GM23338 (cell line): ENCODE results near the gene ATP23. TPM values are rescaled to one million over a fixed set of nuclear protein-coding genes. Genes with fewer than 3 reads are reported as not detected.

Source experiments
- ATAC-seq: fragments of 200-7000 bp; cut with Tn5 transposase; 3 replicates; pipeline ENCODE4 v1.9.1; 2020
- DNase-seq: peaks from one replicate; pipeline ENCODE4 v3.0.0-alpha.2; 2015; ENCODE audit warnings: low spot score
- H2AFZ ChIP-seq: fragments of 200-600 bp; sonication (generic); 2 replicates; pipeline ENCODE4 v1.8.0; 2016; ENCODE audit warnings: antibody characterized with exemption, mild to moderate bottlenecking, moderate library complexity
- H3F3A ChIP-seq: fragments of 200-600 bp; sonication (generic); replicated peaks from 2 replicates; pipeline ENCODE4 v1.8.0; 2017; ENCODE audit warnings: antibody characterized with exemption, mixed run types, low read depth
- H3K27ac ChIP-seq: fragments of 200-600 bp; sonication (generic); 2 replicates; pipeline ENCODE4 v1.6.1; 2016; ENCODE audit warnings: low read depth
- H3K27me3 ChIP-seq: fragments of 200-600 bp; sonication (generic); 2 replicates; pipeline ENCODE4 v1.8.0; 2016; ENCODE audit warnings: mild to moderate bottlenecking, mixed run types, moderate library complexity; ENCODE audit not compliant: insufficient read depth
- H3K36me3 ChIP-seq: fragments of 200-600 bp; sonication (generic); 2 replicates; pipeline ENCODE4 v1.8.0; 2016; ENCODE audit warnings: mild to moderate bottlenecking; ENCODE audit not compliant: insufficient read depth
- H3K4me1 ChIP-seq: fragments of 200-600 bp; sonication (generic); 2 replicates; pipeline ENCODE4 v1.8.0; 2016; ENCODE audit warnings: mild to moderate bottlenecking, moderate library complexity; ENCODE audit not compliant: insufficient read depth
- H3K4me2 ChIP-seq: fragments of 200-600 bp; sonication (generic); 2 replicates; pipeline ENCODE4 v1.7.1; 2017; ENCODE audit warnings: mixed run types
- H3K4me3 ChIP-seq: fragments of 200-600 bp; sonication (generic); 2 replicates; pipeline ENCODE4 v1.6.1; 2016; ENCODE audit warnings: mixed run types
- H3K79me2 ChIP-seq: fragments of 200-600 bp; sonication (generic); replicated peaks from 2 replicates; pipeline ENCODE4 v1.8.0; 2017; ENCODE audit warnings: mild to moderate bottlenecking; ENCODE audit not compliant: insufficient read depth
- H3K9me2 ChIP-seq: fragments of 200-600 bp; sonication (generic); 2 replicates; pipeline ENCODE4 v1.8.0; 2017; ENCODE audit not compliant: insufficient read depth
- H4K20me1 ChIP-seq: fragments of 200-600 bp; sonication (generic); replicated peaks from 2 replicates; pipeline ENCODE4 v1.8.0; 2017; ENCODE audit warnings: mild to moderate bottlenecking; ENCODE audit not compliant: insufficient read depth
- H3K27ac Mint-ChIP-seq: 2 replicates; pipeline ENCODE4 v1.8.0; 2020; ENCODE audit warnings: inconsistent platforms, mild to moderate bottlenecking, moderate library complexity, mixed read lengths
- H3K27me3 Mint-ChIP-seq: 3 replicates; pipeline ENCODE4 v1.8.0; 2022; ENCODE audit warnings: low read depth, mild to moderate bottlenecking, moderate library complexity, mixed read lengths, inconsistent platforms; ENCODE audit not compliant: insufficient read depth, poor library complexity
- H3K36me3 Mint-ChIP-seq: 3 replicates; pipeline ENCODE4 v1.8.0; 2021; ENCODE audit warnings: low read depth, mild to moderate bottlenecking, inconsistent platforms, moderate library complexity, mixed read lengths
- H3K4me1 Mint-ChIP-seq: 3 replicates; pipeline ENCODE4 v1.8.0; 2020; ENCODE audit warnings: mild to moderate bottlenecking, inconsistent platforms, mixed read lengths
- H3K4me3 Mint-ChIP-seq: 3 replicates; pipeline ENCODE4 v1.8.0; 2021; ENCODE audit warnings: moderate library complexity, mild to moderate bottlenecking, inconsistent platforms, mixed read lengths
- H3K9me3 Mint-ChIP-seq: 3 replicates; pipeline ENCODE4 v1.8.0; 2020; ENCODE audit warnings: moderate library complexity, mild to moderate bottlenecking, inconsistent platforms, mixed read lengths
- CREB1 ChIP-seq: fragments of 250-450 bp; sonication (Bioruptor Pico); IDR thresholded peaks from 2 replicates; pipeline ENCODE4 v1.5.0; 2020; ENCODE audit warnings: low read depth, mild to moderate bottlenecking, moderate library complexity
- EZH2 ChIP-seq: fragments of 200-600 bp; sonication (generic); IDR thresholded peaks from one replicate; pipeline ENCODE4 v1.8.0; 2017; ENCODE audit warnings: antibody characterized with exemption, mild to moderate bottlenecking, low read depth; ENCODE audit not compliant: unreplicated experiment
- EZH2phosphoT487 ChIP-seq: fragments of 200-600 bp; sonication (generic); IDR thresholded peaks from one replicate; pipeline ENCODE4 v1.8.1; 2018; ENCODE audit warnings: antibody characterized with exemption; ENCODE audit not compliant: unreplicated experiment
- POLR2AphosphoS5 ChIP-seq: IDR thresholded peaks from 2 replicates; pipeline ENCODE4 v1.6.1; 2016; ENCODE audit warnings: antibody characterized with exemption, low read depth
- STAT1 ChIP-seq: IDR thresholded peaks from one replicate; pipeline ENCODE4 v1.6.1; 2016; ENCODE audit warnings: antibody characterized with exemption; ENCODE audit not compliant: unreplicated experiment
- ZNF114 ChIP-seq: fragments of 250-450 bp; sonication (Bioruptor Pico); IDR thresholded peaks from 2 replicates; pipeline ENCODE4 v1.5.0; 2020; ENCODE audit warnings: mild to moderate bottlenecking, moderate library complexity
- ZNF331 ChIP-seq: fragments of 250-450 bp; sonication (Bioruptor Pico); IDR thresholded peaks from 2 replicates; pipeline ENCODE4 v1.5.0; 2020; ENCODE audit warnings: low read depth, mild to moderate bottlenecking, moderate library complexity
- polyA plus RNA-seq: library from polyadenylated mRNA; unstranded; fragments of >200 nt; fragmentation: Nextera tagmentation; extraction: Ambion mirVana; gene quantifications from 2 replicates; pipeline ENCODE4 v1.2.1, GENCODE V29; 2016
- total RNA-seq: library from RNA; depleted of rRNA; stranded (reverse); fragments of >200 nt; shearing (Covaris generic); gene quantifications from 2 replicates; pipeline ENCODE4 v1.2.3, GENCODE V29; 2014
- TF ChIP-seq, protein P1 (sequence below), 2 experiments: fragments of 200-600 bp in 1 of 2; sonication (generic) in 1 of 2; conservative IDR thresholded peaks; 2 replicates each; pipeline versions ENCODE4 v1.5.1 to v1.6.1; 2016 to 2017; ENCODE audit warnings: antibody characterized with exemption in 2 of 2, low read depth in 2 of 2, mild to moderate bottlenecking in 2 of 2, moderate library complexity in 1 of 2
- TF ChIP-seq, protein P2 (sequence below): IDR thresholded peaks from one replicate; pipeline ENCODE4 v1.6.1; 2018; ENCODE audit warnings: antibody characterized with exemption; ENCODE audit not compliant: unreplicated experiment
- TF ChIP-seq, protein P3 (sequence below): fragments of 250-450 bp; sonication (Bioruptor Pico); IDR thresholded peaks from 2 replicates; pipeline ENCODE4 v1.5.0; 2020; ENCODE audit warnings: mild to moderate bottlenecking, moderate library complexity

The ATP23 gene
- total and polyA plus RNA-seq, 2 experiments from 2014 or later: 14.7 to 21.0 TPM

GRCh38 chr12:57918147-57918546 lies 23.2 kb upstream of the ATP23 start:
- no peak overlapping the region for H3K27ac ChIP-seq
- H3K36me3 ChIP-seq: no peaks in the 10 kb centered on the region
- no peaks in the 10 kb centered on the region for H3K4me1 ChIP-seq
- H3K4me3 ChIP-seq: no peak overlapping the region
- TF ChIP-seq STAT1 (no peak), ZNF114 (no peak), EZH2phosphoT487 (no peak), ZNF331 (CRISPR knock-in tag) (no peak)
- TF ChIP-seq, protein P1, sequence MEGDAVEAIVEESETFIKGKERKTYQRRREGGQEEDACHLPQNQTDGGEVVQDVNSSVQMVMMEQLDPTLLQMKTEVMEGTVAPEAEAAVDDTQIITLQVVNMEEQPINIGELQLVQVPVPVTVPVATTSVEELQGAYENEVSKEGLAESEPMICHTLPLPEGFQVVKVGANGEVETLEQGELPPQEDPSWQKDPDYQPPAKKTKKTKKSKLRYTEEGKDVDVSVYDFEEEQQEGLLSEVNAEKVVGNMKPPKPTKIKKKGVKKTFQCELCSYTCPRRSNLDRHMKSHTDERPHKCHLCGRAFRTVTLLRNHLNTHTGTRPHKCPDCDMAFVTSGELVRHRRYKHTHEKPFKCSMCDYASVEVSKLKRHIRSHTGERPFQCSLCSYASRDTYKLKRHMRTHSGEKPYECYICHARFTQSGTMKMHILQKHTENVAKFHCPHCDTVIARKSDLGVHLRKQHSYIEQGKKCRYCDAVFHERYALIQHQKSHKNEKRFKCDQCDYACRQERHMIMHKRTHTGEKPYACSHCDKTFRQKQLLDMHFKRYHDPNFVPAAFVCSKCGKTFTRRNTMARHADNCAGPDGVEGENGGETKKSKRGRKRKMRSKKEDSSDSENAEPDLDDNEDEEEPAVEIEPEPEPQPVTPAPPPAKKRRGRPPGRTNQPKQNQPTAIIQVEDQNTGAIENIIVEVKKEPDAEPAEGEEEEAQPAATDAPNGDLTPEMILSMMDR (conservative IDR thresholded peaks at IDR 0.05; ENCODE audit: low read depth in 2 of 2): no peak
- Mint-ChIP-seq H3K27ac (no peak overlapping the region), H3K4me3 (no peak overlapping the region), H3K4me1 (peaks cover 4% of the 10 kb centered on the region; the same call in 1 of the 3 replicates), H3K27me3 (no peaks in the 10 kb centered on the region), H3K9me3 (no peaks in the 10 kb centered on the region), H3K36me3 (no peaks in the 10 kb centered on the region)
- H2AFZ ChIP-seq: no peak overlapping the region
- ATAC-seq: no peak
- no peaks in the 10 kb centered on the region for H3K79me2 ChIP-seq
- H3K27me3 ChIP-seq: no peaks in the 10 kb centered on the region
- H3F3A ChIP-seq: no peaks in the 10 kb centered on the region
- no peak overlapping the region for H3K4me2 ChIP-seq
- no peaks in the 10 kb centered on the region for H4K20me1 ChIP-seq
- no peak for DNase-seq
- no peaks in the 10 kb centered on the region for H3K9me2 ChIP-seq

DNA sequence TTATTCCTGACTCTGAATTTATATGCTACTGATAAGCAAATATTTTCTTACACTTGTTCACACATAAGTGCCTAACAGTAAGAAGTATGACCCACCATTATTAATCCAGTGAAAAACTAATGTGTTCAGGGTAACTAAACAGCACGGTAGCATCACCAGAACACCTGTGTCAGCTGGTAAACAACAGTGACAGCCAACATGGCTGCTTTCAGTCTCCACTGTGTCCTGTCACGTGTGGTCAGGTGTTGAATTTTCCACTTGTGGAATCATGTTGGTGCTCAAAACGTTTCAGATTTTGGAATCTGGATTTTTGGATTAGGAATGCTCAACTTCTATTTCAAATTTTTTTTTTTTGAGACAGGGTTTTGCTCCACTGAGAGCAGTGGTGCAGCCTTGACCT lies 14.3 kb upstream of the ATP23 start:
- no peaks in the 10 kb centered on the region for H3K79me2 ChIP-seq
- no peaks in the 10 kb centered on the region for H3K4me1 Mint-ChIP-seq
- no peak overlapping the region for H3K4me2 ChIP-seq
- H3F3A ChIP-seq: no peaks in the 10 kb centered on the region
- H3K4me3 ChIP-seq: no peak overlapping the region
- no peaks in the 10 kb centered on the region for H3K36me3 Mint-ChIP-seq
- peaks cover 3% of the 10 kb centered on the region; the same call in 1 of the 2 replicates for H3K9me2 ChIP-seq
- H3K36me3 ChIP-seq: no peaks in the 10 kb centered on the region
- no peaks in the 10 kb centered on the region for H3K4me1 ChIP-seq
- H2AFZ ChIP-seq: no peak overlapping the region; the same call in 1 of the 2 replicates
- H3K27me3 ChIP-seq: no peaks in the 10 kb centered on the region
- no peaks in the 10 kb centered on the region for H4K20me1 ChIP-seq
- no peak for DNase-seq
- no peaks in the 10 kb centered on the region for H3K9me3 Mint-ChIP-seq
- no peak overlapping the region for H3K27ac Mint-ChIP-seq
- no peaks in the 10 kb centered on the region for H3K27me3 Mint-ChIP-seq
- H3K4me3 Mint-ChIP-seq: no peak overlapping the region
- H3K27ac ChIP-seq: no peak overlapping the region
- no peak for ATAC-seq
- TF ChIP-seq ZNF331 (CRISPR knock-in tag): no peak
- TF ChIP-seq, protein P2, sequence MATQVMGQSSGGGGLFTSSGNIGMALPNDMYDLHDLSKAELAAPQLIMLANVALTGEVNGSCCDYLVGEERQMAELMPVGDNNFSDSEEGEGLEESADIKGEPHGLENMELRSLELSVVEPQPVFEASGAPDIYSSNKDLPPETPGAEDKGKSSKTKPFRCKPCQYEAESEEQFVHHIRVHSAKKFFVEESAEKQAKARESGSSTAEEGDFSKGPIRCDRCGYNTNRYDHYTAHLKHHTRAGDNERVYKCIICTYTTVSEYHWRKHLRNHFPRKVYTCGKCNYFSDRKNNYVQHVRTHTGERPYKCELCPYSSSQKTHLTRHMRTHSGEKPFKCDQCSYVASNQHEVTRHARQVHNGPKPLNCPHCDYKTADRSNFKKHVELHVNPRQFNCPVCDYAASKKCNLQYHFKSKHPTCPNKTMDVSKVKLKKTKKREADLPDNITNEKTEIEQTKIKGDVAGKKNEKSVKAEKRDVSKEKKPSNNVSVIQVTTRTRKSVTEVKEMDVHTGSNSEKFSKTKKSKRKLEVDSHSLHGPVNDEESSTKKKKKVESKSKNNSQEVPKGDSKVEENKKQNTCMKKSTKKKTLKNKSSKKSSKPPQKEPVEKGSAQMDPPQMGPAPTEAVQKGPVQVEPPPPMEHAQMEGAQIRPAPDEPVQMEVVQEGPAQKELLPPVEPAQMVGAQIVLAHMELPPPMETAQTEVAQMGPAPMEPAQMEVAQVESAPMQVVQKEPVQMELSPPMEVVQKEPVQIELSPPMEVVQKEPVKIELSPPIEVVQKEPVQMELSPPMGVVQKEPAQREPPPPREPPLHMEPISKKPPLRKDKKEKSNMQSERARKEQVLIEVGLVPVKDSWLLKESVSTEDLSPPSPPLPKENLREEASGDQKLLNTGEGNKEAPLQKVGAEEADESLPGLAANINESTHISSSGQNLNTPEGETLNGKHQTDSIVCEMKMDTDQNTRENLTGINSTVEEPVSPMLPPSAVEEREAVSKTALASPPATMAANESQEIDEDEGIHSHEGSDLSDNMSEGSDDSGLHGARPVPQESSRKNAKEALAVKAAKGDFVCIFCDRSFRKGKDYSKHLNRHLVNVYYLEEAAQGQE: no peak
- no peak for TF ChIP-seq POLR2AphosphoS5
- TF ChIP-seq ZNF114: no peak
- TF ChIP-seq, protein P3, sequence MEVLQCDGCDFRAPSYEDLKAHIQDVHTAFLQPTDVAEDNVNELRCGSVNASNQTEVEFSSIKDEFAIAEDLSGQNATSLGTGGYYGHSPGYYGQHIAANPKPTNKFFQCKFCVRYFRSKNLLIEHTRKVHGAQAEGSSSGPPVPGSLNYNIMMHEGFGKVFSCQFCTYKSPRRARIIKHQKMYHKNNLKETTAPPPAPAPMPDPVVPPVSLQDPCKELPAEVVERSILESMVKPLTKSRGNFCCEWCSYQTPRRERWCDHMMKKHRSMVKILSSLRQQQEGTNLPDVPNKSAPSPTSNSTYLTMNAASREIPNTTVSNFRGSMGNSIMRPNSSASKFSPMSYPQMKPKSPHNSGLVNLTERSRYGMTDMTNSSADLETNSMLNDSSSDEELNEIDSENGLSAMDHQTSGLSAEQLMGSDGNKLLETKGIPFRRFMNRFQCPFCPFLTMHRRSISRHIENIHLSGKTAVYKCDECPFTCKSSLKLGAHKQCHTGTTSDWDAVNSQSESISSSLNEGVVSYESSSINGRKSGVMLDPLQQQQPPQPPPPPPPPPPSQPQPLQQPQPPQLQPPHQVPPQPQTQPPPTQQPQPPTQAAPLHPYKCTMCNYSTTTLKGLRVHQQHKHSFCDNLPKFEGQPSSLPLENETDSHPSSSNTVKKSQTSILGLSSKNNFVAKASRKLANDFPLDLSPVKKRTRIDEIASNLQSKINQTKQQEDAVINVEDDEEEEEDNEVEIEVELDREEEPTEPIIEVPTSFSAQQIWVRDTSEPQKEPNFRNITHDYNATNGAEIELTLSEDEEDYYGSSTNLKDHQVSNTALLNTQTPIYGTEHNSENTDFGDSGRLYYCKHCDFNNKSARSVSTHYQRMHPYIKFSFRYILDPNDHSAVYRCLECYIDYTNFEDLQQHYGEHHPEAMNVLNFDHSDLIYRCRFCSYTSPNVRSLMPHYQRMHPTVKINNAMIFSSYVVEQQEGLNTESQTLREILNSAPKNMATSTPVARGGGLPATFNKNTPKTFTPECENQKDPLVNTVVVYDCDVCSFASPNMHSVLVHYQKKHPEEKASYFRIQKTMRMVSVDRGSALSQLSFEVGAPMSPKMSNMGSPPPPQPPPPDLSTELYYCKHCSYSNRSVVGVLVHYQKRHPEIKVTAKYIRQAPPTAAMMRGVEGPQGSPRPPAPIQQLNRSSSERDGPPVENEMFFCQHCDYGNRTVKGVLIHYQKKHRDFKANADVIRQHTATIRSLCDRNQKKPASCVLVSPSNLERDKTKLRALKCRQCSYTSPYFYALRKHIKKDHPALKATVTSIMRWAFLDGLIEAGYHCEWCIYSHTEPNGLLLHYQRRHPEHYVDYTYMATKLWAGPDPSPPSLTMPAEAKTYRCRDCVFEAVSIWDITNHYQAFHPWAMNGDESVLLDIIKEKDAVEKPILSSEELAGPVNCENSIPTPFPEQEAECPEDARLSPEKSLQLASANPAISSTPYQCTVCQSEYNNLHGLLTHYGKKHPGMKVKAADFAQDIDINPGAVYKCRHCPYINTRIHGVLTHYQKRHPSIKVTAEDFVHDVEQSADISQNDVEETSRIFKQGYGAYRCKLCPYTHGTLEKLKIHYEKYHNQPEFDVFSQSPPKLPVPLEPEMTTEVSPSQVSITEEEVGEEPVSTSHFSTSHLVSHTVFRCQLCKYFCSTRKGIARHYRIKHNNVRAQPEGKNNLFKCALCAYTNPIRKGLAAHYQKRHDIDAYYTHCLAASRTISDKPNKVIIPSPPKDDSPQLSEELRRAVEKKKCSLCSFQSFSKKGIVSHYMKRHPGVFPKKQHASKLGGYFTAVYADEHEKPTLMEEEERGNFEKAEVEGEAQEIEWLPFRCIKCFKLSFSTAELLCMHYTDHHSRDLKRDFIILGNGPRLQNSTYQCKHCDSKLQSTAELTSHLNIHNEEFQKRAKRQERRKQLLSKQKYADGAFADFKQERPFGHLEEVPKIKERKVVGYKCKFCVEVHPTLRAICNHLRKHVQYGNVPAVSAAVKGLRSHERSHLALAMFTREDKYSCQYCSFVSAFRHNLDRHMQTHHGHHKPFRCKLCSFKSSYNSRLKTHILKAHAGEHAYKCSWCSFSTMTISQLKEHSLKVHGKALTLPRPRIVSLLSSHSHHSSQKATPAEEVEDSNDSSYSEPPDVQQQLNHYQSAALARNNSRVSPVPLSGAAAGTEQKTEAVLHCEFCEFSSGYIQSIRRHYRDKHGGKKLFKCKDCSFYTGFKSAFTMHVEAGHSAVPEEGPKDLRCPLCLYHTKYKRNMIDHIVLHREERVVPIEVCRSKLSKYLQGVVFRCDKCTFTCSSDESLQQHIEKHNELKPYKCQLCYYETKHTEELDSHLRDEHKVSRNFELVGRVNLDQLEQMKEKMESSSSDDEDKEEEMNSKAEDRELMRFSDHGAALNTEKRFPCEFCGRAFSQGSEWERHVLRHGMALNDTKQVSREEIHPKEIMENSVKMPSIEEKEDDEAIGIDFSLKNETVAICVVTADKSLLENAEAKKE (CRISPR knock-in tag): no peak
- no peak for TF ChIP-seq STAT1
- TF ChIP-seq EZH2: no peak
- no peak for TF ChIP-seq CREB1 (CRISPR knock-in tag)
- TF ChIP-seq EZH2phosphoT487: no peak
